ENCODE results near the gene ZNF93.
"Not testable (repeated sequence)": the region's sequence is repeated elsewhere in the genome, so short reads cannot be mapped to it uniquely, and the experiment has no call there.

The ZNF93 gene

GRCh38 chr19:19900729-19901444 lies at the start of gene ZNF93:
Gene ZNF93, plus strand, starts transcription at chr19:19900946. Its CDS starts 143 bp downstream, at chr19:19901089.
- peak; percentile 84 to 90 for DNase-seq

GRCh38 chr19:19851740-19852139 lies 49.0 kb upstream of the ZNF93 start:
- not testable (repeated sequence) for DNase-seq

GRCh38 chr19:19858751-19859150 lies 42.0 kb upstream of the ZNF93 start:
- DNase-seq = no peak

- no peak for DNase-seq
Measured at GRCh38 chr19:19860756-19861390, 39.9 kb upstream of the ZNF93 start.

GRCh38 chr19:19865750-19866610 lies 34.8 kb upstream of the ZNF93 start, which contains the start of gene ZNF253:
Gene ZNF253, plus strand, starts transcription at chr19:19865882. Its CDS starts 115 bp downstream, at chr19:19865997.
- peak; percentile 96 to 97 for DNase-seq

- peak in 1 of 2 donors; percentile 9 for DNase-seq
Measured at GRCh38 chr19:19866611-19867248, 34.0 kb upstream of the ZNF93 start.

GRCh38 chr19:19870086-19870485 lies 30.7 kb upstream of the ZNF93 start:
- not testable (repeated sequence) for DNase-seq

- DNase-seq = no peak
Measured at GRCh38 chr19:19871932-19872331, 28.8 kb upstream of the ZNF93 start.

GRCh38 chr19:19873381-19873780 lies 27.4 kb upstream of the ZNF93 start:
- DNase-seq = no peak

GRCh38 chr19:19877724-19878123 lies 23.0 kb upstream of the ZNF93 start:
- DNase-seq = no peak

- no peak for DNase-seq
Measured at GRCh38 chr19:19884583-19884982, 16.2 kb upstream of the ZNF93 start.

GRCh38 chr19:19892055-19892941 lies 8.4 kb upstream of the ZNF93 start:
- DNase-seq = not testable (repeated sequence)

GRCh38 chr19:19900139-19900728 lies 512 bp upstream of the ZNF93 start:
- no peak for DNase-seq

GRCh38 chr19:19907551-19907950 lies 6.8 kb downstream of the ZNF93 start:
- DNase-seq = not testable (repeated sequence)

- no peak for DNase-seq
Measured at GRCh38 chr19:19909654-19910053, 8.9 kb downstream of the ZNF93 start.

GRCh38 chr19:19911150-19911549 lies 10.4 kb downstream of the ZNF93 start:
- DNase-seq = no peak

GRCh38 chr19:19914596-19914995 lies 13.8 kb downstream of the ZNF93 start:
- no peak for DNase-seq

GRCh38 chr19:19930417-19930816 lies 29.7 kb downstream of the ZNF93 start:
- DNase-seq = peak; percentile 3

- not testable (repeated sequence) for DNase-seq
Measured at GRCh38 chr19:19933432-19934314, 32.9 kb downstream of the ZNF93 start.

- no peak for DNase-seq
Measured at GRCh38 chr19:19937403-19937802, 36.7 kb downstream of the ZNF93 start.
